SK-N-SH treated with all-trans-retinoic acid at 6 μM for 48 hours (cell line): ENCODE measurements around the gene GABARAP.

ENCODE experiments used
- ARNTL ChIP-seq: fragments of 450-650 bp; formaldehyde crosslinking; IDR thresholded peaks from 2 replicates; pipeline ENCODE4 v1.5.0; 2020; ENCODE audit warnings: low read depth, mild to moderate bottlenecking, moderate library complexity, borderline replicate concordance
- BACH2 ChIP-seq: fragments of 250-450 bp; sonication (Bioruptor Pico); IDR thresholded peaks from 2 replicates; pipeline ENCODE4 v1.9.0; 2021; ENCODE audit warnings: mild to moderate bottlenecking, borderline replicate concordance
- CSRNP3 ChIP-seq: fragments of 250-450 bp; sonication (Bioruptor Pico); IDR thresholded peaks from 2 replicates; pipeline ENCODE4 v1.5.1; 2021; ENCODE audit warnings: mild to moderate bottlenecking, moderate library complexity
- GLIS3 ChIP-seq: fragments of 250-450 bp; sonication (Bioruptor Pico); IDR thresholded peaks from 2 replicates; pipeline ENCODE4 v1.5.0; 2020; ENCODE audit warnings: mild to moderate bottlenecking, moderate library complexity
- ISL1 ChIP-seq: fragments of 250-450 bp; sonication (Bioruptor Pico); IDR thresholded peaks from 2 replicates; pipeline ENCODE4 v2.1.2; 2022; ENCODE audit warnings: mild to moderate bottlenecking, moderate library complexity
- PATZ1 ChIP-seq: fragments of 250-450 bp; sonication (Bioruptor Pico); IDR thresholded peaks from 2 replicates; pipeline ENCODE4 v1.8.0; 2020; ENCODE audit warnings: mild to moderate bottlenecking, moderate library complexity, borderline replicate concordance
- POU6F1 ChIP-seq: fragments of 250-450 bp; sonication (Bioruptor Pico); IDR thresholded peaks from 2 replicates; pipeline ENCODE4 v1.8.0; 2021; ENCODE audit warnings: low read depth, mild to moderate bottlenecking, moderate library complexity, borderline replicate concordance
- RARB ChIP-seq: fragments of 250-450 bp; sonication (Bioruptor Pico); IDR thresholded peaks from 2 replicates; pipeline ENCODE4 v1.8.0; 2021; ENCODE audit warnings: mild to moderate bottlenecking, moderate library complexity
- SNAI2 ChIP-seq: fragments of 250-450 bp; sonication (Bioruptor Pico); IDR thresholded peaks from 2 replicates; pipeline ENCODE4 v1.5.0; 2020; ENCODE audit warnings: mild to moderate bottlenecking, moderate library complexity
- TCF4 ChIP-seq: fragments of 250-450 bp; sonication (Bioruptor Pico); IDR thresholded peaks from 2 replicates; pipeline ENCODE4 v1.8.0; 2021; ENCODE audit warnings: mild to moderate bottlenecking, moderate library complexity, borderline replicate concordance
- ZFP30 ChIP-seq: fragments of 450-650 bp; formaldehyde crosslinking; IDR thresholded peaks from 2 replicates; pipeline ENCODE4 v1.5.0; 2022; ENCODE audit warnings: mild to moderate bottlenecking, moderate library complexity
- ZNF565 ChIP-seq: fragments of 450-650 bp; formaldehyde crosslinking; conservative IDR thresholded peaks from 2 replicates; pipeline ENCODE4 v1.5.0; 2020; ENCODE audit warnings: low read depth, mild to moderate bottlenecking, moderate library complexity
- ZNF70 ChIP-seq: fragments of 450-650 bp; formaldehyde crosslinking; IDR thresholded peaks from 2 replicates; pipeline ENCODE4 v1.5.0; 2020; ENCODE audit warnings: mild to moderate bottlenecking, moderate library complexity
- ZNF8 ChIP-seq: fragments of 450-650 bp; formaldehyde crosslinking; IDR thresholded peaks from 2 replicates; pipeline ENCODE4 v1.5.0; 2020; ENCODE audit warnings: mild to moderate bottlenecking, moderate library complexity

- TF ChIP-seq ARNTL, result no peak
- TF ChIP-seq ZFP30 (CRISPR knock-in tag), result no peak
- TF ChIP-seq TCF4, result no peak
- TF ChIP-seq ZNF565, result no peak
- TF ChIP-seq POU6F1, result no peak
- TF ChIP-seq ZNF70 (CRISPR knock-in tag), result no peak
- no peak for TF ChIP-seq GLIS3 (CRISPR knock-in tag)
- no peak for TF ChIP-seq CSRNP3 (CRISPR knock-in tag)
- no peak for TF ChIP-seq ZNF8 (CRISPR knock-in tag)
- TF ChIP-seq PATZ1 (CRISPR knock-in tag), result no peak
- TF ChIP-seq BACH2 (CRISPR knock-in tag), result no peak
- TF ChIP-seq RARB, result no peak
- no peak for TF ChIP-seq SNAI2 (CRISPR knock-in tag)
- no peak for TF ChIP-seq ISL1 (CRISPR knock-in tag)
These were observed 3.7 kb downstream of the GABARAP start for GRCh38 chr17:7238420-7239090.
